ENCODE results near the gene HOXD3. TPM values are rescaled to one million over a fixed set of nuclear protein-coding genes. Genes with fewer than 3 reads are reported as not detected.

Gene HOXD3
- total RNA-seq, 1 experiment from 2014 or later: not detected

DNA sequence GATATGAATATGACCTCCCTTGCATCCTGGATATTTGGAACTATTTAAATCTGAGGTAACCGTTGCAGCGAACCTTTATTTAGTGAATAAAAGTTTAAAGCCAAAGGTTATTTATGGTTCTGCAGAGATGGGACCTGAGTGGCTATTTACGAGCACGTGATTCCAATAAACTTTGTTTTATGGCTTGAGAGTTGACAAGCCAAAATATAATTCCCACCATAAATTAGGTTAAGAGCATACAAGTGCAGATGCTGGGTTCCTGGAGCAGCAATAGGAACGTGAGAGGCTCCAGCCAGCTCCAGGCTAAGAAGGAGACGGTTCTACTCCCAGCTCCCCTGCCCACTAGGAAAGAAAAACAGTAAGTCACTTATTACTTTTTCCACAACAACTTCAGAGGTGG lies 11.0 kb upstream of the HOXD3 start:
- H3K4me1 Mint-ChIP-seq: peaks cover 15% of the 10 kb centered on the region
- ATAC-seq (no peak), DNase-seq (ENCODE audit: low spot score) (no peak)
- ChIA-PET POLR2A (no interaction called here), CTCF (interaction anchor here (1.2 kb wide), 1 partner anchor 508 kb away, joined by 3 read pairs; no protein-coding TSS in a partner anchor)
- no peaks in the 10 kb centered on the region for H3K36me3 Mint-ChIP-seq
- no peaks in the 10 kb centered on the region for H3K9me3 Mint-ChIP-seq
- H3K27me3 Mint-ChIP-seq (ENCODE audit: low read depth): peaks cover 100% of the 10 kb centered on the region
- no peak for TF ChIP-seq AR (CRISPR knock-in tag; IDR thresholded peaks at IDR 0.05)
- TF ChIP-seq TEAD1 (CRISPR knock-in tag; IDR thresholded peaks at IDR 0.05): no peak
- no peak for TF ChIP-seq RELA (CRISPR knock-in tag; IDR thresholded peaks at IDR 0.05; ENCODE audit: borderline replicate concordance)
- no peak for TF ChIP-seq FOXK1 (CRISPR knock-in tag; IDR thresholded peaks at IDR 0.05)
- TF ChIP-seq MYBL2 (CRISPR knock-in tag; IDR thresholded peaks at IDR 0.05): no peak
- no peak for TF ChIP-seq MLX (CRISPR knock-in tag; IDR thresholded peaks at IDR 0.05)
- TF ChIP-seq, protein P1, sequence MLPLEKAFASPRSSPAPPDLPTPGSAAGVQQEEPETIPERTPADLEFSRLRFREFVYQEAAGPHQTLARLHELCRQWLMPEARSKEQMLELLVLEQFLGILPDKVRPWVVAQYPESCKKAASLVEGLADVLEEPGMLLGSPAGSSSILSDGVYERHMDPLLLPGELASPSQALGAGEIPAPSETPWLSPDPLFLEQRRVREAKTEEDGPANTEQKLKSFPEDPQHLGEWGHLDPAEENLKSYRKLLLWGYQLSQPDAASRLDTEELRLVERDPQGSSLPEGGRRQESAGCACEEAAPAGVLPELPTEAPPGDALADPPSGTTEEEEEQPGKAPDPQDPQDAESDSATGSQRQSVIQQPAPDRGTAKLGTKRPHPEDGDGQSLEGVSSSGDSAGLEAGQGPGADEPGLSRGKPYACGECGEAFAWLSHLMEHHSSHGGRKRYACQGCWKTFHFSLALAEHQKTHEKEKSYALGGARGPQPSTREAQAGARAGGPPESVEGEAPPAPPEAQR (CRISPR knock-in tag; IDR thresholded peaks at IDR 0.05): no peak
- no peak for TF ChIP-seq RORB (CRISPR knock-in tag; IDR thresholded peaks at IDR 0.05)
- no peak for TF ChIP-seq CREB1 (CRISPR knock-in tag; IDR thresholded peaks at IDR 0.05)
- no peak for TF ChIP-seq IRF2 (CRISPR knock-in tag; IDR thresholded peaks at IDR 0.05; ENCODE audit: borderline replicate concordance, low read depth)
- TF ChIP-seq TCF7 (CRISPR knock-in tag; IDR thresholded peaks at IDR 0.05; ENCODE audit: low read depth): no peak
- TF ChIP-seq, protein P2, sequence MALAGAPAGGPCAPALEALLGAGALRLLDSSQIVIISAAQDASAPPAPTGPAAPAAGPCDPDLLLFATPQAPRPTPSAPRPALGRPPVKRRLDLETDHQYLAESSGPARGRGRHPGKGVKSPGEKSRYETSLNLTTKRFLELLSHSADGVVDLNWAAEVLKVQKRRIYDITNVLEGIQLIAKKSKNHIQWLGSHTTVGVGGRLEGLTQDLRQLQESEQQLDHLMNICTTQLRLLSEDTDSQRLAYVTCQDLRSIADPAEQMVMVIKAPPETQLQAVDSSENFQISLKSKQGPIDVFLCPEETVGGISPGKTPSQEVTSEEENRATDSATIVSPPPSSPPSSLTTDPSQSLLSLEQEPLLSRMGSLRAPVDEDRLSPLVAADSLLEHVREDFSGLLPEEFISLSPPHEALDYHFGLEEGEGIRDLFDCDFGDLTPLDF (CRISPR knock-in tag; IDR thresholded peaks at IDR 0.05): no peak
- TF ChIP-seq HMGA2 (CRISPR knock-in tag; IDR thresholded peaks at IDR 0.05): no peak
- no peak for TF ChIP-seq ZNF138 (CRISPR knock-in tag; conservative IDR thresholded peaks at IDR 0.05)
- TF ChIP-seq ZNF396 (CRISPR knock-in tag; IDR thresholded peaks at IDR 0.05; ENCODE audit: borderline replicate concordance): no peak
- no peak for TF ChIP-seq NFYB (CRISPR knock-in tag; conservative IDR thresholded peaks at IDR 0.05; ENCODE audit: low read depth)
- TF ChIP-seq AFF4 (CRISPR knock-in tag; IDR thresholded peaks at IDR 0.05; ENCODE audit: borderline replicate concordance): no peak
- TF ChIP-seq, protein P3, sequence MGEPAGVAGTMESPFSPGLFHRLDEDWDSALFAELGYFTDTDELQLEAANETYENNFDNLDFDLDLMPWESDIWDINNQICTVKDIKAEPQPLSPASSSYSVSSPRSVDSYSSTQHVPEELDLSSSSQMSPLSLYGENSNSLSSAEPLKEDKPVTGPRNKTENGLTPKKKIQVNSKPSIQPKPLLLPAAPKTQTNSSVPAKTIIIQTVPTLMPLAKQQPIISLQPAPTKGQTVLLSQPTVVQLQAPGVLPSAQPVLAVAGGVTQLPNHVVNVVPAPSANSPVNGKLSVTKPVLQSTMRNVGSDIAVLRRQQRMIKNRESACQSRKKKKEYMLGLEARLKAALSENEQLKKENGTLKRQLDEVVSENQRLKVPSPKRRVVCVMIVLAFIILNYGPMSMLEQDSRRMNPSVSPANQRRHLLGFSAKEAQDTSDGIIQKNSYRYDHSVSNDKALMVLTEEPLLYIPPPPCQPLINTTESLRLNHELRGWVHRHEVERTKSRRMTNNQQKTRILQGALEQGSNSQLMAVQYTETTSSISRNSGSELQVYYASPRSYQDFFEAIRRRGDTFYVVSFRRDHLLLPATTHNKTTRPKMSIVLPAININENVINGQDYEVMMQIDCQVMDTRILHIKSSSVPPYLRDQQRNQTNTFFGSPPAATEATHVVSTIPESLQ (CRISPR knock-in tag; IDR thresholded peaks at IDR 0.05): no peak
- no peak for TF ChIP-seq SMAD3 (CRISPR knock-in tag; IDR thresholded peaks at IDR 0.05; ENCODE audit: borderline replicate concordance)
- no peak overlapping the region for H3K4me3 Mint-ChIP-seq
- no peak overlapping the region for H3K27ac Mint-ChIP-seq

Data from WTC11 (cell line).